Glomerular visceral epithelial cell (primary cell): ENCODE results near the gene FUT7.

Experiments used
- DNase-seq: peaks from one replicate; pipeline ENCODE4 v3.0.0-alpha.2; 2016; ENCODE audit errors: extremely low spot score

The FUT7 gene

DNA sequence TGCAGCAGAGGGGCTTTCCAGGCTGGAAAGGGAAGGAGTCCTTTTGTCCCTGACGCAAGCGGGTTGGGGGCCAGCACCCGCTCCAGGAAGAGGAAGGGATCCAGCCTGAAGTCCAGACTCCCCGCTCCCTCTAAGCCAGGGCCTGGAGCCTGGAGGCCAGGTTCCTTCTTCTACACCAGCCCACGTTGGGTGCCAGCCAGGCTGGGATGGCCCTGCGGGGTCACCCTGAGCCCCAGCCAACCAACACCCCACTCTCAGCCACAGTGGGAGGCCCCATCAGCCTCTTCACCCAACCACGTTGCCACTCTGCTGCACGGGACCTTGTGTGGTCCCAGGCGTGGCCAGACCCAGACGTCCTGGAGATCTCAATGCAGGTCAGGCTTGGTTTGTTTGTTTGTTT is 970 bp upstream of the FUT7 start:
- DNase-seq = no peak

DNA sequence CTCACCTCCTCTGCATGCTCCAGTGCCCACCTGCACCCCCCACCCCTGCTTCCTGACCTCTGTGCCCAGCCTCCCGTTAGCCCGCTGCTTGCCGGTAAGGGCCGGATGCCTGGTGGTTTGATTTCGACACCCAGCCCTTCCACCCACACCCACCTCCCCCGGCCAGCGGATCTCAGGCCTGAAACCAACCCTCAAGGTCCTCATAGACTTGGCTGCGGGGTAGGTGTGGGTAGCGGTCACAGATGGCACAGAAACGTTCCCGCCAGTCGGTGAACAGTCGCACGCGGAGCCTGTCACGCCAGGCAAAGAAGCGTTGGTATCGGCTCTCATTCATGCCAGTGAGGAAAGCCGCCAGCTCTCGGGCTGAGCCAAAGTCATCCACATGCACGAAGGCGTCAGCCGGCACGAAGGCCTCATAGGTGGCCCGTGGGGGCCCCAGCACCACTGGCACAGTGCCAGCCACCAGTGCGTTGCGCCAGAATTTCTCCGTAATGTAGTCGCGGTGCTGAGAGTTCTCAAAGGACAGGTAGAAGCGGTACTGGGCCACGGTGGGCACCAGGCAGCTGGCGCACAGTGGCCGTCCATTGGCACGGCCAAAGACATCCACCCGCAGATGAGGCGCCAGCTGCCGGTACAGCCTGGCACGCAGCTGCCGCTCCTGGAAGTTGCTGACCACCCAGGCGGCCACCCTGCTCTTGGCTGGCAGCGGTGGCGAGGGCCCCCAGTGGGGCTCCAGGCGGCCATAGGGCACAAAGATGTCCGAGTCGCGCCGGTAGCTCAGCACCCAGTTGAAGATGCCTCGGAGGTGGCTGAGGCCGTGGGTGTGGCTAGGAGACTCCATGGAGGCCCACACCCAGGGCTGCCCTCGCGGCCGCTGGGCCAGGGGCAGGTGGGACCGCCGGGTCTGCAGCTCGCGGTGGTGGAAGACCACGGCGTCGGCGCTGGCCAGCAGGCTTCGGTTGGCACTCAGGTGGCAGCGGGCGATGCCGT is 1.1 kb downstream of the FUT7 start:
- no peak for DNase-seq

GRCh38 chr9:137030006-137030405 is 1.9 kb downstream of the FUT7 start:
- DNase-seq = no peak

GRCh38 chr9:137029058-137029936 is 2.6 kb downstream of the FUT7 start:
- peak; percentile 75 for DNase-seq

DNA sequence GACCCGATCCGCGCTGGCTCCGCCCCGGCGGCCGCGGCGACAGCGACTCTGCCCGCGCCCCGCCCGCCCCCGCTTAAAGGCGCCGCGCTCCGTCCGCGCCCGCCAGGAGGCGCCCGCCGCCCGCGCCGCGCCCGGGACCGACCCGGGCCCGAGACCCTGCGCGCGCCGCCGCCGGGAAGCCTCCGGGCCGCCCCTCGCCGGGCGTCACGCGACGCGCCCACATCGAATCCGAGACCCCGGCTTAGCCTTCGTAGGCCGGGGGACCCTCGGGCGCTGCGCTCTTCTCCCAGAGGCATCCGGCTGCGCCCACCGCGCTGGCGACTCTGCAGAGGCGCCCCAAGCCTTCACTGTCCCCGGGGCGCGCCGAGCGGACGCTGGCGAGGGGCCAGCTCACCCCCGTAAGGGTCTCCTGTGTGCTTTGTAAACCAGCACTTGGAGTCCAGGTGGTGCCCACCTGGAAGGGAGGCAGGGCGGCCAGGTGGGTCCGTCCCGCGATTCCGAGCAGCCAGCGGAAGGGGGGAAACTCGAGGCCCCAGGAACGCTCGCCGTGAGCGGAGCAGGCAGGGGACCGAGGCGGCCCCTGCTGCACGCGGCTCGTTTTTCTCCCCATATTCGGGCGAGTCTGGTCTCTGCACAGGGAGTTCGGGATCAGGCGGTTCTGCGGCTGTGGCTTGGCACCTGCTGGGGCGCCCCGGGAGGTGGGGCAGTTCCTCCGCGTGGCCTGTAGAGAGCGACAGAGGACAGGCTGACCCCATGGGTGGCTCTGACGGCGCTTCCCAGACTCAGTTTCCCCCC is 3.4 kb downstream of the FUT7 start:
- peak; percentile 58 for DNase-seq

DNA sequence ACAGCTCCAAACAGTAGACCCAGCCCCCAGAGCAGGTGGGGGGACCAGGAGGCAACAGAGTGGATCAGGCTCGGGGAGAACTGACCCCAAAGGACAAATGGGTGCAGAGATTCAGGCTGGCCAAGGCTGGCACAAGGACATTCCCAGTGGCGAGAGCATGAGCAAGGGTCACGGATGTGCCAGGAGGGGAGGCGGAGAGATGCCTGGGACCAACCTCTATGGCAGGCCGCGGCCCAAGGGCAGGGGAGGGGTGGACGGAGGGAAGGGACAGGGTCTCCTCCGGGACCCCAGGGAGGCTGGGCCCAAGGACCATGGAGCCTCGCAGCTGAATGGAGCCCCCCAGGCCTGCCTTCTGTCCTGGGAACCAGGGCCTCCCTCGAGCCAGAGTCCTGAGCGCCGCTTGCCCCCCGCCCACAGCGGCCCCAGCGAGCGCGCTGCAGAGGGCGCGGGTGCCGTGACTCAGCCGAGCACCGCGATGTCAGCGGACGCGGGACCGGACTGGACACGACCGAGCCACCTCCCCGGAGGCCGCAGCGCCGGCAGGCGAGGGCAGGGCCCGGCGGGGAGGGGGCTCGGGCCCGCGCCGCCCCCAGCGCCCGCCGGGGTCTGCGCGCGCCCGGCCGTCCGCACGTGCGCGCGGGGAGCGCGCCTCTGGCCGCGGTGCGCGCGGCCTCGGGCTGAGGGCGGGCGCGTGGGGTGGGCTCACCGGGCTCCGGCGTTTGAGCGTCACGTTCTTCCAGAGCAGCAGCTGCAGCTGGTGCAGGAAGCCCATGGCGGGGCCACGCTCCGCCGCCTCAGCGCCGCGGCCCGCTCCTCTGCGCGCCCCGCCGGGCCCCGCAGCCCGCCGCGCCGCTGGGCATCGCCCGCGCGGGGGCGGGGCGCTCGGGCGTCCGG is 4.3 kb downstream of the FUT7 start, which contains the start of gene ABCA2:
ABCA2 (minus strand) TSS at position 869 of the 894 bp plus-strand sequence; CDS start at position 772, 97 bp downstream.
- DNase-seq = no peak

GRCh38 chr9:137026828-137027227 is 5.1 kb downstream of the FUT7 start:
- DNase-seq = no peak

DNA sequence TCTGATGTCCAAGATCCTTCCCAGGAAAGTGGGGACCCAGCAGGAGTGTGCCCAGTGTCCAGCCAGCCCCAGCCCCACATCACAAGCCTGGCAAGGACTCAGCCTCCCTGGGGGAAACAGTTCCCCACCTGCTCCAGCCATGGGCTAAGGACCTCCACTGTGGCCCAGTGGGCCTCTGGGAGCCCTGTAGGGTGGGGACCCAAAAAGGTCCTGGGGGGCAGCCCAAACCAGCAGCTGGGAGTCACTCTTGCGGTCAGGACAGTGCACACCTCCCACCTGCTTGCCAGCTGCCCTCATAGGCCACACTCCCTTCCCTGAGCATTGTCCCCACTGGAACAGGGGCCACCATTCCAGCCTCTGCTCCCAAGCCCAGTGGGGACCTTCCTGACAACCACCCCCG is 5.5 kb downstream of the FUT7 start:
- no peak for DNase-seq

GRCh38 chr9:137025517-137025966 is 6.3 kb downstream of the FUT7 start:
- no peak for DNase-seq

- DNase-seq = no peak
Measured at GRCh38 chr9:137023583-137023991, 8.3 kb downstream of the FUT7 start.

GRCh38 chr9:137023157-137023556 is 8.7 kb downstream of the FUT7 start:
- no peak for DNase-seq

- DNase-seq = no peak
Measured at GRCh38 chr9:137022662-137023008, 9.3 kb downstream of the FUT7 start.

DNA sequence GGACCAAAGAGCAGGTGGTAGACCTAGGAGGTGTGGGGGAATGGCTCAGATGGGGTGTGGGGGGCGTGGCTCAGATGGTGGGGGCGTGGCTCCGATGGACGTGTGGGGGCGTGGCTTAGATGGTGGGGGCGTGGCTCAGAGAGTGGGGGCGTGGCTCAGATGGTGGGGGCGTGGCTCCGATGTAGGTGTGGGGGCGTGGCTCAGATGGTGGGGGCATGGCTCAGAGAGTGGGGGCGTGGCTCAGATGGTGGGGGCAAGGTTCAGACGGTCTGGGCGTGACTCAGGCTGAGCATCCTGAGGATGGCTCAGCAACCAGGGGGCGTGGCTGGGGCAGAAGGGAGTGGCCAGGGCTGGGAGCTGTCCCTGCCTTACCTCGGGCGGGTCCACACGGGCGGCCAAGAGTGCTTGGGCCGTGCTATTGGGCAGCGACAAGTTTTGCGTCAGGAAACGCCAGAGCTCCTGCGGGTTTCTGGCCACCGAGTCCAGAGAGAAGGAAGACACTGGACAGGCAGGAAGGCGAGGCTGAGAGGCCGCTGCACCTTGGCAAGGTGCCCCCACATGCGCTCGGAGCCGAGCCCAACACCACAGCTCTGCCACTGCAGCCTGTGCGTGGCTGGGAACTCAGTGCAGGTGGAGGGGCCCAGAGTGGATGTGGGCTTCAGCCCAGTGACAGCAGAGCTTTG is 9.8 kb downstream of the FUT7 start:
- DNase-seq = peak; percentile 71

GRCh38 chr9:137021568-137021978 is 10.3 kb downstream of the FUT7 start:
- no peak for DNase-seq

- DNase-seq = no peak
Measured at GRCh38 chr9:137020771-137021567, 10.9 kb downstream of the FUT7 start.

DNA sequence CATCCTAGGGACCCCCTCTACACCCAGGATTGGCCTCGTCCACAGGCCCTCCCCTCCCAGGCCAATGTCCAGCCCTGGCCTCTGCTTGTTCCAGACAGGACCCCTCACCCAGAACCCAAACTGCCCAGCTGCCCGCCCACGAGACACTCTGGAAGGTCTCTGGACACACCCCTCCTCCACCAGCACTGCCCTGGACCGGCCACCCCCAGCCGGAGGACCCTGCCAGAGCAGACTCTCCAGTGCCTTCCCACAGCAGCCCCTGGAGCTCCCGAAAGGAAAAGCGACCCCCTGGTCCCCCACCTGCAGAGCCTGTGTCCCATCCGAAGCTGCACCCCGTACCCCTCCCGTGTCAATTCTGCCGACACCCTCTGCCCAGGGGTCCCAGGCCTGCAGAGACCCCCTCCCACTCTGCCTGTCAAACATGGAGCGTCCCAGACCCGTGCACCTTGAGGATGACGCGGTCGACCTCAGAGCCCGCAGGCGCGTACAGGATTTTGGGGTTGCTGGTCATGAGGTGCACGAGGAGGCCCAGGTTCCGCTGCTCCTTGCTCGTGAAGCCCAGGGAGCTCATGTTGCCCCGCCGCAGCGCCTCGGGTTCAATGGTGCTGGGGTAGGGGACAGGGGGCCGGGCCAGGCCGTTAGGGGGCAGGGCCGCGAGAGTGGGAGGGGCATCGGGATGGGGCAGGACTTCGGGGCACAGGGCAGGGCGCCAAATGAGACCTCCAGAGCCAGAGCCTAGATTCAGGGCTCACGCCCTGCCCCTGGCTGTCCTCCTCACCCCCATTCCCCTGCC is 11.8 kb downstream of the FUT7 start:
- no peak for DNase-seq

DNA sequence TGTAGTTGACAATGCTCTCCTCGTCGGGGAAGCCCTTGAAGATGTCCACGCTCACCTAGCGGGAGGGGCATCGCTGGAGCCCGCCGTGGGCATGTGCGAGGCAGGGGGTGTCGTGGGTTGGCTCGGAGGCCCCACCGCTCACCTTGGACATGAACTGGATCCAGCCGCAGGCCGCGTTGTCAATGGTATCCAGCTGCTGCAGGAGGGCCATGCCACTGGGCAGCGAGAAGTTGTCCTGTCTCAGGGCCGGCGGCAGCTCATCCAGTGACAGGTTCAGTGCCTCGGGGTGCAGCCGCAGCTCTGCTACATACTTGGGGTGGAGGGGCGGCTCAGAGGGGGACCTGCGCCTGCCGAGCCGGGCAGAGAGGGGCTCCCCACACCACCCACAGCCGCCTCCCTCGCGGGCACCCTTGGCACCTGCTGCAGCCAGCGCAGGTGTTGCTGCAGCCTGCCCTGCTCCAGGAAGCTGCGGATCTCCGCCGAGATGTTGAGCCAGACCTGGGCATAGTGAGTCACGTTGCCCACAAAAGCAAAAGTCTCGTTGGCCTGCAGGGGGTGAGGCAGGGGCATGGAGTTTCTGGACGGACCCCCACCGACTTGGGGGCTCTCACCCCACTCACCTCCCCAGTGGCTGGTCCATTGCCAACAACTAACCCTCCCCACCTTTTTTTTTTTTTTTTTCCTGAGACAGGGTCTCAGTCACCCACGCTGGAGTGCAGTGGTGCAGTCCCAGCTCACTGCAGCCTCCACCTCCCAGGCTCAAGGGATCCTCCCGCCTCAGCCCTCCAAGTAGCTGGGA is 12.9 kb downstream of the FUT7 start:
- no peak for DNase-seq
